ENCODE results near the gene PYGO2. TPM values are rescaled to one million over a fixed set of nuclear protein-coding genes. Genes with fewer than 3 reads are reported as not detected.
A peak's percentile ranks its signal among the peaks of the same experiment; 100 is the strongest.

PYGO2 gene
- total RNA-seq, 1 donor from 2014 or later, result 19.2 TPM

GRCh38 chr1:154945962-154946850 lies 15.4 kb downstream of the PYGO2 start:
- Histone ChIP-seq H3K9me3 (no peaks in the 10 kb centered on the region), H3K36me3 (peaks cover 0 to 26% of the 10 kb centered on the region in 2 donors), H3K27me3 (no peaks in the 10 kb centered on the region), H3K27ac (no peak overlapping the region), H3K4me1 (peaks cover 32% of the 10 kb centered on the region), H3K4me3 (no peak overlapping the region)
- no peak for DNase-seq (ENCODE audit: extremely low spot score in 2 of 2)
- intact Hi-C loops (cut with DNase I), result no loop called here
- TF ChIP-seq POLR2AphosphoS5 (IDR thresholded peaks at IDR 0.05; ENCODE audit: insufficient read depth in 1 of 2, low read depth in 1 of 2), result no peak
- no peak for TF ChIP-seq POLR2A (IDR thresholded peaks at IDR 0.05)
- TF ChIP-seq CTCF (IDR thresholded peaks at IDR 0.05), result no peak

- no peak for DNase-seq (ENCODE audit: extremely low spot score in 2 of 2)
- H3K27ac ChIP-seq, result no peak overlapping the region
- no peak overlapping the region for H3K4me3 ChIP-seq
- TF ChIP-seq POLR2A (IDR thresholded peaks at IDR 0.05), result no peak
- no peak for TF ChIP-seq CTCF (IDR thresholded peaks at IDR 0.05)
- no peak for TF ChIP-seq POLR2AphosphoS5 (IDR thresholded peaks at IDR 0.05; ENCODE audit: insufficient read depth in 1 of 2, low read depth in 1 of 2)
- H3K27me3 ChIP-seq, result no peaks in the 10 kb centered on the region
- intact Hi-C loops (cut with DNase I), result no loop called here
- H3K36me3 ChIP-seq, result peaks cover 0 to 19% of the 10 kb centered on the region in 2 donors
- H3K4me1 ChIP-seq, result peaks cover 41% of the 10 kb centered on the region
- H3K9me3 ChIP-seq, result no peaks in the 10 kb centered on the region
Measured at GRCh38 chr1:154945160-154945961, 16.2 kb downstream of the PYGO2 start.

GRCh38 chr1:154944401-154945159 lies 17.0 kb downstream of the PYGO2 start:
- Histone ChIP-seq H3K4me3 (no peak overlapping the region), H3K36me3 (peaks cover 0 to 19% of the 10 kb centered on the region in 2 donors), H3K9me3 (no peaks in the 10 kb centered on the region), H3K27ac (peak overlapping the region; percentile 99), H3K4me1 (peaks cover 49% of the 10 kb centered on the region), H3K27me3 (no peaks in the 10 kb centered on the region)
- intact Hi-C loops (cut with DNase I), result no loop called here
- TF ChIP-seq POLR2A (IDR thresholded peaks at IDR 0.05), result no peak
- TF ChIP-seq CTCF (IDR thresholded peaks at IDR 0.05), result no peak
- no peak for TF ChIP-seq POLR2AphosphoS5 (IDR thresholded peaks at IDR 0.05; ENCODE audit: insufficient read depth in 1 of 2, low read depth in 1 of 2)
- no peak for DNase-seq (ENCODE audit: extremely low spot score in 2 of 2)

GRCh38 chr1:154943649-154944400 lies 17.8 kb downstream of the PYGO2 start:
- Histone ChIP-seq H3K4me3 (no peak overlapping the region), H3K4me1 (peaks cover 56% of the 10 kb centered on the region), H3K27ac (peak overlapping the region; percentile 99), H3K27me3 (no peaks in the 10 kb centered on the region), H3K36me3 (peaks cover 0 to 19% of the 10 kb centered on the region in 2 donors), H3K9me3 (no peaks in the 10 kb centered on the region)
- intact Hi-C loops (cut with DNase I), result no loop called here
- DNase-seq (ENCODE audit: extremely low spot score in 2 of 2), result no peak
- TF ChIP-seq CTCF (IDR thresholded peaks at IDR 0.05) (peak in 2 of 3 experiments; percentile 49 to 54), POLR2AphosphoS5 (IDR thresholded peaks at IDR 0.05; ENCODE audit: insufficient read depth in 1 of 2, low read depth in 1 of 2) (peak in 1 of 2 donors; percentile 10), POLR2A (IDR thresholded peaks at IDR 0.05) (no peak)
